ENCODE measurements around the gene CCDC88C.

DNA sequence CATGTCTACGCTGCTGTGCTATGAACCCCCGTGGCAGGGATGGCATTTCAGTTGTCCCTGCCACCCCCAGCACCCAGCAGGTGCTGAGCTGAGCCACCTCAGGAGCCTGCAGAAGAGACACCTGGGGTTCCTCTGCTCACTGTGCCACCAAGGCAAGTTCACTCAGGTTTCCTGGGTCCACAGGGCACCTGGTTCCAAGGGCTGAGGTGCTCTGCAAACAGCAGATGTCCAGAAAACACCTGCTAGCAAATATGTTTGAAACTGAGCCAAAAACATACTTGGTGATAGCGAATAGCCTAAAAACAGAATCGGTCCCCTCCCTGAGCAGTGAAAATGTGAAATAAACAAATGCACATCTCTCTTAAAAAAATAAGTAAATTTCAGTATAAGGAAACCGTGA, 137.5 kb downstream of the CCDC88C start:
- no peak for TF ChIP-seq POLR2A (IDR thresholded peaks at IDR 0.05; ENCODE audit: low read length)
- no peak for TF ChIP-seq GATA1 (IDR thresholded peaks at IDR 0.05; ENCODE audit: low read depth, low read length)
